Small intestine (tissue), 7 donors: Measurements from ENCODE around the gene CIDEA. TPM values are rescaled to one million over a fixed set of nuclear protein-coding genes. Genes with fewer than 3 reads are reported as not detected.

Source experiments
- DNase-seq, 2 donors: peaks; one replicate each; pipeline versions ENCODE4 v3.0.0 to v3.0.0-alpha.2; 2013
- FAIRE-seq: peaks from 2 replicates; lab custom pipeline; 2012; peaks lifted over from hg19 to GRCh38; lab: Jason Lieb, UNC
- H3K27ac ChIP-seq, 3 donors: one replicate each; pipeline ENCODE4 v1.5.1; 2013; ENCODE audit warnings: low read length in 2 of 3, mild to moderate bottlenecking in 2 of 3, control low read depth in 1 of 3, inconsistent platforms in 1 of 3, low read depth in 1 of 3, moderate library complexity in 1 of 3
- H3K27me3 ChIP-seq, 3 donors: one replicate each; pipeline ENCODE4 v1.6.1; 2013; ENCODE audit warnings: low read length in 3 of 3, inconsistent platforms in 1 of 3; ENCODE audit not compliant: control insufficient read depth in 3 of 3, insufficient read depth in 3 of 3
- H3K36me3 ChIP-seq, 3 donors: one replicate each; pipeline ENCODE4 v1.6.1; 2013; ENCODE audit warnings: low read length in 3 of 3, inconsistent platforms in 1 of 3, low read depth in 1 of 3, mild to moderate bottlenecking in 1 of 3, moderate library complexity in 1 of 3; ENCODE audit not compliant: control insufficient read depth in 3 of 3, insufficient read depth in 2 of 3
- H3K4me1 ChIP-seq, 3 donors: one replicate each; pipeline ENCODE4 v1.6.1; 2013; ENCODE audit warnings: low read length in 2 of 3, inconsistent platforms in 1 of 3, low read depth in 1 of 3, mild to moderate bottlenecking in 1 of 3, moderate library complexity in 1 of 3; ENCODE audit not compliant: control insufficient read depth in 3 of 3, insufficient read depth in 2 of 3
- H3K4me3 ChIP-seq, 3 donors: one replicate each; pipeline ENCODE4 v1.5.1; 2013; ENCODE audit warnings: low read length in 3 of 3, control low read depth in 1 of 3, inconsistent platforms in 1 of 3, low read depth in 1 of 3, mild to moderate bottlenecking in 1 of 3, moderate library complexity in 1 of 3
- H3K9me3 ChIP-seq, 2 donors: one replicate each; pipeline ENCODE4 v1.6.1; 2013; ENCODE audit warnings: low read depth in 1 of 2, low read length in 1 of 2; ENCODE audit not compliant: control insufficient read depth in 2 of 2, insufficient read depth in 1 of 2
- WGBS, 3 donors: extraction: QIAGEN DNeasy Blood & Tissue Kit; methylation state at CpG; one replicate each; pipeline ENCODE4 v1.1.7; 2013; 5-methylcytosine and 5-hydroxymethylcytosine counted together
- polyA plus RNA-seq, 4 donors: library from polyadenylated mRNA; stranded (reverse) in 3 of 4; unstranded in 1 of 4; fragments of 200-250 nt in 3 of 4; fragments of 120-200 nt in 1 of 4; gene quantifications; one replicate each; pipeline versions ENCODE4 v1.2.1 to v1.2.3, GENCODE V29; 2013
- donor health status: healthy with polysubstance abuse.
- donor health status: control.
- donor health status: control.
- donor health status: Bipolar disorder and iron deficiency.
- donor health status: healthy.

CIDEA gene
- polyA plus RNA-seq, 4 donors: 1.6 to 8.8 TPM; not detected in 2

- H3K27ac ChIP-seq: no peak overlapping the region
- H3K36me3 ChIP-seq: no peaks in the 10 kb centered on the region
- peaks cover 11 to 47% (median 13%) of the 10 kb centered on the region in 3 donors for H3K27me3 ChIP-seq
- no peaks in the 10 kb centered on the region for H3K4me1 ChIP-seq
- DNase-seq (no peak), FAIRE-seq (no peak)
- no peaks in the 10 kb centered on the region for H3K9me3 ChIP-seq
- WGBS, 3 donors: 33 to 55% (median 49%) methylated on average over 6 of the region's 6 CpGs
- no peak overlapping the region for H3K4me3 ChIP-seq
Observed at GRCh38 chr18:12256951-12257350, 2.8 kb downstream of the CIDEA start.

- no peak overlapping the region for H3K4me3 ChIP-seq
- no peaks in the 10 kb centered on the region for H3K36me3 ChIP-seq
- no peak for FAIRE-seq
- H3K9me3 ChIP-seq: no peaks in the 10 kb centered on the region
- 65 to 86% (median 76%) methylated on average over 21 of the region's 21 CpGs for WGBS, 3 donors
- peaks cover 8 to 37% (median 10%) of the 10 kb centered on the region in 3 donors for H3K27me3 ChIP-seq
- DNase-seq: no peak
- H3K27ac ChIP-seq: no peak overlapping the region
- no peaks in the 10 kb centered on the region for H3K4me1 ChIP-seq
Observed at GRCh38 chr18:12257996-12258718, 4.0 kb downstream of the CIDEA start.

- WGBS, 3 donors: 80 to 86% (median 83%) methylated on average over 29 of the region's 29 CpGs
- FAIRE-seq (no peak), DNase-seq (no peak)
- Histone ChIP-seq H3K4me3 (no peak overlapping the region), H3K9me3 (no peaks in the 10 kb centered on the region), H3K27me3 (peaks cover 2 to 29% (median 6%) of the 10 kb centered on the region in 3 donors), H3K27ac (no peak overlapping the region), H3K36me3 (no peaks in the 10 kb centered on the region), H3K4me1 (no peaks in the 10 kb centered on the region)
Observed at GRCh38 chr18:12258719-12259705, 4.9 kb downstream of the CIDEA start.

- FAIRE-seq (no peak), DNase-seq (no peak)
- WGBS, 3 donors: 78 to 85% (median 81%) methylated on average over 8 of the region's 8 CpGs
Observed at GRCh38 chr18:12262748-12263147, 8.6 kb downstream of the CIDEA start.

GRCh38 chr18:12264864-12265263 is 10.7 kb downstream of the CIDEA start:
- 58 to 70% (median 68%) methylated on average over 2 of the region's 2 CpGs for whole genome bisulfite sequencing, 3 donors
- no peaks in the 10 kb centered on the region for H3K36me3 ChIP-seq
- H3K27ac ChIP-seq: no peak overlapping the region
- no peak overlapping the region for H3K4me3 ChIP-seq
- H3K27me3 ChIP-seq: peaks cover 0 to 4% (median 0%) of the 10 kb centered on the region in 3 donors
- DNase-seq (no peak), FAIRE-seq (no peak)
- no peaks in the 10 kb centered on the region for H3K9me3 ChIP-seq
- no peaks in the 10 kb centered on the region for H3K4me1 ChIP-seq

More at GRCh38 chr18:12262748-12263147, 8.6 kb downstream of the CIDEA start:
- Histone ChIP-seq H3K4me1 (no peaks in the 10 kb centered on the region), H3K27ac (no peak overlapping the region), H3K27me3 (peaks cover 0 to 4% (median 0%) of the 10 kb centered on the region in 3 donors), H3K36me3 (no peaks in the 10 kb centered on the region), H3K9me3 (no peaks in the 10 kb centered on the region), H3K4me3 (no peak overlapping the region)

- peaks cover 0 to 4% (median 3%) of the 10 kb centered on the region in 3 donors for H3K27me3 ChIP-seq
- peak overlapping the region in 2 of 3 donors; percentile 1 to 22 for H3K4me3 ChIP-seq
- DNase-seq: peak; percentile 74 to 93
- WGBS, 3 donors: 12 to 23% (median 20%) methylated on average over 44 to 51 of the region's 51 CpGs
- peak overlapping the region in 2 of 3 donors; percentile 33 to 62 for H3K27ac ChIP-seq
- H3K9me3 ChIP-seq: no peaks in the 10 kb centered on the region
- FAIRE-seq: no peak
- H3K4me1 ChIP-seq: no peaks in the 10 kb centered on the region
- no peaks in the 10 kb centered on the region for H3K36me3 ChIP-seq
Observed at GRCh38 chr18:12271376-12272235, 17.4 kb downstream of the CIDEA start.

GRCh38 chr18:12274793-12275192 is 20.6 kb downstream of the CIDEA start:
- Histone ChIP-seq H3K4me1 (no peaks in the 10 kb centered on the region), H3K9me3 (no peaks in the 10 kb centered on the region), H3K27ac (no peak overlapping the region), H3K27me3 (peaks cover 0 to 4% (median 3%) of the 10 kb centered on the region in 3 donors), H3K36me3 (no peaks in the 10 kb centered on the region), H3K4me3 (no peak overlapping the region)
- WGBS, 3 donors: 89 to 95% (median 92%) methylated on average over 4 of the region's 4 CpGs
- FAIRE-seq (no peak), DNase-seq (no peak)
